HG03378 (cell line): Measurements from ENCODE around the gene CRB2.

Experiments used
- ATAC-seq: cut with Tn5 transposase; IDR thresholded peaks from one replicate; pipeline ENCODE4 v1.9.1; 2021; ENCODE audit warnings: mild to moderate bottlenecking, moderate library complexity; ENCODE audit not compliant: unreplicated experiment

CRB2 gene

DNA sequence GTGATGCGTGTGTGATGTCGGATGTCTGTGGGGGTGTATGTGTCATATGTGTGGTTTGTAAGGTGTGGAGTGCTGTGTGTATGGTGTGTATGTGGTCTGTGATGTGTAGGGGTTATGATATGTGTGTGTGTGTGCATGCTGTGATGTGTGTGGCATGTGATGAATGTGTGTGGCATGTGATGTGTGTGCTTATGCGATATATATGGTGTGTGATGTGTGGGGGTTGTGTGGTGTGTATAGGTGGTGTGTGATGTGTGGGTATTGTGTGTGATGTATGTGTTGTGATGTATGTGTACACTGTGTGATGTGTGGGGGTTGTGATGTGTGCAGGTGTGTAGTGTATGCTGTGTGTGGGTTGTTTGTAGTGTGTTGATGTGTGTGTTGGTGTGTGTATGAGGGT is 9.2 kb upstream of the CRB2 start:
- no peak for ATAC-seq

DNA sequence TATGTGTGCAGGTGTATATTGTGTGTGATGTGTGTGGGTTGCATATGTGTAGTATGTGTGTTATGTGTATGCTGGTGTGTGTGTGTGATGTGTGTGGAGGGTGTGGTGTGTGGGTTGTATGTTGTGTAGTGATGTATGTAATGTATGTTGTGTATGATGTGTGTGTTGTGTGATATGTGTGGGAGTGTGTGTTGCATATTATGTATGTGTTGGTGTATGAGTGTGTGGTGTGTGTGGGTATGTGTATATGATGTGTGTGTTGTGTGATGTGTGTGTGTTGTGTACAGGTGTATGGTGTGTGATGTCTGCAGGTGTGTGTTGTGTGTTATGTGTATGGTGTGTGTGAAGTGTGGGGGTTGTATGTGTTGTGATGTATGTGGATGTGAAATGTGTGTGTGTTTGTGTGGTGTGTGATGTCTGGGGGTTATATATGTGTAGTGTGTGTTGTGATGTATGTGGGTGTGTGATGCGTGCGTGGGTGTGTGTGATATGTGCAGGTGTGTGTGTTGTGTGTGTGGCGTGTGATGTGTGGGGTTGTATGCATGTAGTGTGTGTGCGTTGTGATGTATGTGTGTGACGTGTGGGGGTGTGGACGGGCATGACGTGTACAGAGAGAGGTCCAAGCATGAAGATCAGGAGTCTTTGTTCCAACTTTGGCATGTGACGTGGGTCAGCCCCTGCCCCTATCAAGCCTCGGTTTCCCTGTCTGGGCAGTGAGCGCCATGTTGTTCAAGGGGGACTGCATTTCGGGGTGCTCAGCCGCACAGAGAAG is 8.5 kb upstream of the CRB2 start:
- no peak for ATAC-seq

DNA sequence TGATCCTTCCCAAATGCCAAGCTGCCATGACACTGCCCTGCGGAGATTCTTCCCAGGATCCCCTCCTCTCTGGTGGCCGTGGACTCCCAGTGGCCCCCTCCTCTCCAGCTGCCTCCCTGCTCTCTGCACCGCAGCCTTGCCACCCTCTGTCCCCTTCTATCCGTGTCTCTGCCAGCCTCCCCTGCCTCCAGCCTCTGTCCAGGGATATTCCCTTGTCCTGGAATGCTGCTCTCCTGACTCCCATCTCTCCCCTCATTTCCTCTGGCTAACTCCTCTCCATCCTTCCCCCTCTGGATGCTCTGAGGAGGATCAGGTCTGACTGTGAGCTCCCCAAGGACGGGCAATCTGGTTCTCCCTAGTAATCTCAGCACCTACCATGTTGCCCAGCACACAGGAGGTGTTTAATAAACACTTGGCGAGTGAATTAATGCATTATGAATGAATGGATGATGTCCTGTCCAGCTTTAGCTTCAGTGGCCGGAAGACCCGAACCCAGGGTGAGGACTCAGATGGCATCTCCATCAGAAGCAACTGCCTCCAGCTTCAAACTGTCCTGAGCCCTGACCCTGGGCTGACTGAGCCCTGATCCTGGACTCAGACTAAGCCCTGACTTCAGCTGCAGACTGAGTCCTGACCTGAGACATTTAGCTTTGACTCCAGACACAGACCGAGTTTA is 7.5 kb upstream of the CRB2 start:
- no peak for ATAC-seq

DNA sequence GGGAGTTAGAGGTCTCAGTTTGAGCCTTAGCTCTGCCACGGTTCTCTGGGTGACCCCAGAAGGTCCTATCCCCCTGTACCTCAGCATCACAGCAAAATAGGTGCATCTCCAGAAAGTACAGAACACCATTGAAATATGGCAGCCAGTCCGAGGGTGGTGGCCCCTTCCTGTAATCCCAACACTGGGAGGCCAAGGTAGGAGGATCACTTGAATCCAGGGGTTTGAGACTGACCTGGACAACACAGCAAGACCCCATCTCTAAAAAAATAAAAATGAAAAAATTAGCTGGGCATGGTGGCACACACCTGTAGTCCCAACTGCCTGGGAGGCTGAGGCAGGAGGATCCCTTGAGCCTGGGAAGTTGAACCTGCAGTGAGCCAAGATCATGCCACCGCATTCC is 7.0 kb upstream of the CRB2 start:
- ATAC-seq = no peak

DNA sequence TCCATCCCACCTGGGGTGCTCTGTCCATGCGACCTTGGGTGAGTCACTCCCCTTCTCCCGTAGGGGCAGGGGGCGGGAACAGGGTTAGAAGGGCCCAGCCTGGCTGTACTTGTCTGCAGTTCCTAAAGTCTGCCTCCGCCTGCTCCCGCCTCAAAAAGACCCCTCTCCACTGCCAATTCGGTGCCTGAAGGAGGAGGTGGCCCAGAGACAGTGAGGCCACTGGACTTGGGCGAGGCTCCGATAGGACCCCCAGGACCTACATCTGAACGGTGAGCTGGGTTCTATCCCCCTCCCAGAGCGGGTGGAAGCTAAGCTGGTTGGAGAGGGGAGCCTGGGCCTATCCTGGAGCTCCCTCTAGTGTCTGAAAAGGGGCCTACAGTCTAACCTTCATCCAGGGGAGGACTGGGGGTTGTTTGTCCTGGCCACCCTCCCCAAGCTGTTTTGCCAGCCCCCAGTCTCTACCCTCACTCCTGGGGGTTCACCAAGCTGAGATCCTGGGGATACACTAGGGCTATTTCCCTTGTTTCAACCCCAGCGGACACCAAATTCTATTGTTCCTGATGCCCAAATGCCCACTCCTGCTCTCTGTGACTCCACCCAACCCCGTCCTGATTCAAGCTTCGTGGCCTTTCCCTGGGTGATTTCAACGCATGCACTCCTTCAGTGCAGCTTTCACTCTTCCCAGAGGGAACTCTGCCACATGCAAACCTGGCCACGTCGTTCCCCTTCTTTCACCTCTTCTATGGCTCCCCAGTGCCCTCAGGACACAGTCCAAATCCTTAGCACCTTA is 6.1 kb upstream of the CRB2 start:
- ATAC-seq = no peak

DNA sequence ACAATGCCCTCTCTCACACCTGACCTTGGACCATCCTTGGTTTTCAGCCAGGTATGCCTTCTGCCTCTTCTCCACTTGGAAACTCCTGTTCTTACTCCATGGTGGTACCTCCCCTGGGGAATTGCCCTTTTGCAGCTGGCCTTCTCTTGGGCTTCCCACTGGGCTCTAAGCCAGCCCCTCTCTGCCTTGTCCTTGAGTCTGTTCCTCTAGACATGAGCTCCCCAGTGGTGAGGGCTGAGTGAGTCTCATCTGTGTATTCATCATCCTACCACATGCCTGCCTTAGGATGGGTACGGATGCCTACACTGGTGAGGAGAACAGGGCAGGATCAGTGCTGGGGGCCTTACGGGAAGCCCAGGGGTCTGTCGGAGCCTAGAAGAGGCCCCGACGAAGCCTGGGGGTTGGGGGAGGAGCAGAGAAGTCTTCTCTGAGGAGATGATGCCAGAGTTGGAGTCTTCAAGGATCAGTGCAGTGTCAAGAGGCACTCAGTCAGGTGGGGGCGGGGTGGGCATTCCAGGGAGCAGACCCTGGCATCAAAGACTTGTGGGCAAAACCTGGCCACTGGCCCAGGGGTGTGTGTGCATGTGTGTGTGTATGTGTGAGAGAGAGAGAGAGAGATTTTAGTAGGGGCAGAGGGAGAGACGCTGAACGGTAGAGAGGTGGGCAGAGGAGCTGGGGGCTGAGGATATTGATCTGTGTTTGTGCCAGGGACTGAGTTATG is 5.2 kb upstream of the CRB2 start:
- no peak for ATAC-seq

DNA sequence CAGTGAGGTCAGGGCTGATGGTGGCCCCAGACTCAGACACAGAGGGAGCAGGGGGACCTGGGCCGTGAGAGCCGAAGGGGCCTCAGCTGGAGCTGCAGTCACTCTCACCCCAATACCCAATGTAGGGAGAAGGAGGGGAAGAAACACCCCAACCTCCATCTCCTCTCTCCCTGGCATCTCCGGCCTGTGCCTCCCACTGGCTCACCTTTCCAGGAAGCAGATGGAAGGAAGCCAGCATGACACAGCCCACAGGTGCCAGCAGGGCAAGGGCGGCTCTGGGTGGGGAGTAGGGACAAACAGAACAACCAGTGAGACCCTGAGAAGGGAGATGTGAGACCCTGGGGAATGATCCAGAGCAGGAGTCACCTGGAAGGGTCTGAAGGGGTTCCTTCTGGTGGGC is 3.0 kb upstream of the CRB2 start:
- no peak for ATAC-seq

DNA sequence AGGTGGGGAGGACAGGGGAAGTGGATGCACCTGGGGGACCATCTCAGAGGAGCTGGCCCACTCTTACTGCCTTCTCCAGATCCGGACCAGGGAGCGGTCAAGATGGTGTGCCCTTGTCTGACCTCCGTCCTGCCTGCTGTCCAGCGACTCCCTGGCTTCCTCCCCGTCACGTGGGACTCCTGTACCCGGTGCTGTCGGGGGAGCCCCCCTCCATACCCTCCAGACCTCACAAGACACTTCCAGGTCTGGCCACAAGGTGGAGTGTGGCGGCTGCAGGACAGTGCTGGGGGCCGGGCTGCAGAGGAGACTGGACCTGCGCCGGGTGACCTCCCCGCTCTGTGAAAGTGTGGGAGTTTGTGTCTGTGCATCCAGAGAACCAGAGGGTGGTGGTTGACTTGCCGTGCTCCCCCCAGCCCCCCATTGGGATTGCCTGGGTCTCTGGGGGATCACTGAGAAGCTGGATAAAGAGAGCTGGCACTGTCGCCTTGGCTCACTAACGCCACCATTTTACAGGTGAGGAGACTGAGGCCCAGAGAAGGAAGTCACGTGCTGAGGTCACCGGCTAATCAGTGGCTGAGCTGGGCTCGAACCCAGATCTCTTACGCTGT is 1.9 kb upstream of the CRB2 start:
- no peak for ATAC-seq

DNA sequence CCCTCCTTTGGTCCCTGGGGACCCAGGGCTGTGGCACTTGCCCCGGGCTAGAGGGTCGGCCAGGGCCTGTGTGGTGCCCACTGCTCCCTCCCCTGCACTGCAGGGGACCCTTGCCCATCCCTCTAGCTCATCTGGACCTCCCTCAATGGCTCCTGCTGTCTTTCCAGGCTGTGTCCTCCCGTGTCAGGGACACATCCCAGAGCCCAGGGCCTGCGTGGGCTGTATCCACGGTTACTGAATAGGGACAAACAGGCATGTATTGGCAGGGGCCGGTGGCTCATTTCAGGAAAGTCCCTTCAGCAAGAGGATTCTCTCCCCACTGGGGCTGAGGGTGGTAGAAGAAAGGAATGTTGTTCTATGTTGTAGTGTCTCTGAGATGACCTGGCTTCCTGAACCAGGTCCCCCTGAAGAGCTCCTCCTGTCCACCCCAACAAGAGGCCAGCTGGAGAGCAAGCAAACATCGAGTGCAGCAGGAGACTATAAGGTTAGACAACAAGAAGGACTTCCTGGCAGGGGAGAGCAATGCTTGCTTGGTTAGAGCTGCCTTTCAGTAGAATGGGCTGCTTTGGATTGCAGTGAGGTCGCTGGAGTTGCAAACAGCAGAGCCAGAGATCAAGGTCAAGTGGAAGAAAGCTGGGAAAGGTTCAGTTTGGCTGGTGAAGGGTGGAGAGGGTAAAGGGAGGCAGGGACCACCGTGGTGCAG is 1.0 kb upstream of the CRB2 start:
- ATAC-seq = no peak

DNA sequence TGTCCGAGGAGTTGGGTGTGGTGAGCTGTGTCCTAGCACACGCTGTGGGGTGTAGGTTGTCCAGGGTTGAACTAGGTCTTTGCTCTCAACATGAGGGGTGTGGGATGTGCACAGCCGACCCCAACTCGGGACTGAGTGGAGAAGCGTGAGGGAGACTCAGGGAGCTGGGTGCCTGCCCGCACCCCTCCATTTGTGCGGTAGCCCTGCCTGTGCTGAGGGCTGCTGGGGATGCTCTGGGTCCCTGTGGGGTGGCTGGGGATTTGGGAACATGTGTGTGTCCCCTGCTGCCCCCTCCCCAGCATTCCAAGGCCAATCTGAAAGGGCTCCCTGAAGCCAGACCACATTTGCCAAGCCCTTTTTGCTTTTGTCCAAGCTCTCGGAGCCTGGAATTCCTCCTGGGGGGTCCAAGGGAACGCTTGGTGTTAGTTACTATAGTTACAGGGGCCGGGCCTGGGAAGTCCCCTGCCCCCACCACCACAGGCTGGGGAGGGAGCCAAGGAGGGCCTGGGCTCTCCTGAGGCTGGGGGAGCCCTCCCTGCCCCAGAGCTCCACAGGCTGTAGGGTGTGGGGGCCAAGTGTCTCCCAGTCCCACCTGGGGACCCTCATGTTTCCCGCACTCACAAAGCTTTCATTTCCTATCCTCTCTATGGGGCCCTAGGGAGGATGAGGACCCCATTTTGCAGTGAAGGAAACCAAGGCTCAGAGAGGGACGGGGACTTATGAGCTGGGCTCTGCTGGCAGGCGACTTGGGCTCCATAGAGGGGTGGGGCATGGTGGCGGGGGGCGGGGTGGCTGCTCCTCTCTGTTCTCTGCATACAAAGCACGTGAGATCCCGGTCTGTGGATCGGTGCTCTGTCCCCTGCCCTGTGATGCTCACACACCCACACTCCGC is 1.1 kb downstream of the CRB2 start:
- no peak for ATAC-seq

DNA sequence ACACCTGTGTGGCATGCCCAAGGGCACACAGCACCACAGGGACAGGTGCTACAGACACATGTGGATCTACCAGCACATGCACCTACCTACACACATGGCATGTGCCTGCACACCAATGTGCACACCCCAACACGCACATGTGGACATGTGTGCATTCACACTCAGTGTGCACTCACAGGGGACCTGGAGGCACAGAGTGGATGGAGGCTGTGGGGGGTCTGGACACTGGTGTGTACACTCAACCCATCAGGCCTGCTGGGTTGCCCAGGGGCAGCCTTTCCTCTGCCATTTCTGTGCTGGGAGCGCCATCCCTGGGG is 1.7 kb downstream of the CRB2 start:
- ATAC-seq = no peak

DNA sequence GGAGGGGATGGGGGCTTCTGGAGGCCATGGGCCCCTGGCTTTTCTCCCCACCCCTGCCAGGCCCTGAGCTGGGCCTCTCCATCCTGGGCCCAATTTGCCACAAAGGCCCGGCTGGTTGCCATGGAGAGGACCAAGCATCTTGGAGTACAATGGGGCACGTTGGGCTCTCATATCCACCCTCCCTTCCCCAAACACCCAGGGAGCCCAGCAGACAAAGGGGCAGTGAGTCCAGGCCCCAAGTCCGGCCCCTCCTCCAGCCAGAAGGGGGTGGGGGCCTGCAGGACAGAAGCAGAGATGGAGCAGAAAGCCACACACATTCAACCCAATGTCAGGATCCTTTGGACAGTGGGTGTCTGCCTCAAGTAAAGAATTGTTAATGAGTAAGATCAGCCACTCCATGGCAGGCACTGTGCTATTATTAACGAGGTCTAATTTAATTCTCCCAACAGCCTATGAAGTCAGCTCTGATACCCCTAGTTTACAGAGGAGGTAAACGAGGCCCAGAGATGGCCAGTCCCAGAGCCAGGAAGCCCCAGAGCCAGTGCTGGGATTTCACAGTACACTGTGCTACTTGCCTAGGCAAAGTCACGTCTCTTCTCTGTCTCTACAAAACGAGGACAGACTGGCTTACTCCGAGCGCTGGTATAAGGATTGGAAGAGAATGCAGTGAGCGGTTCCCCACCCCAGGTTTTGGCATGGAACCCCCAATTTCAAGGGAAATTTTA is 2.3 kb downstream of the CRB2 start:
- ATAC-seq = no peak

DNA sequence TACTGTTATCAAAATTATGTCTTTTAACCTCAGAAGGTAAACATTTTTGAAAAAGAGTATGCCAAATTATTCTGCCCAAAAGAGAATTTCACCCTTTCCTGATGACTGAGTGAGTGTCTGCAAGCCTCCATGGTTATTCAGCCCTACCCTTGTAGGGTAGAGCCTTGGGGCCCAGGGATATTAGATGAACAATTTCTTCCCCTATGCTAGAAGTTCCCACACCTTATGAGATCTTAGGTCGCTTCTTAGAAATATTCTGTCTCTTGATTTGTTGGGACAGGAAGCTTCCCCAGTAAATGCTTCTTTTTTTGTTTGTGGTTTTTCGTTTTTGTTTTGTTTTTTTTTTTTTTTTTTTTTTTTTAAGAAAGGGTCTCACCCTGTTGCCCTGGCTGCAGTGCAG is 3.1 kb downstream of the CRB2 start:
- ATAC-seq = no peak

DNA sequence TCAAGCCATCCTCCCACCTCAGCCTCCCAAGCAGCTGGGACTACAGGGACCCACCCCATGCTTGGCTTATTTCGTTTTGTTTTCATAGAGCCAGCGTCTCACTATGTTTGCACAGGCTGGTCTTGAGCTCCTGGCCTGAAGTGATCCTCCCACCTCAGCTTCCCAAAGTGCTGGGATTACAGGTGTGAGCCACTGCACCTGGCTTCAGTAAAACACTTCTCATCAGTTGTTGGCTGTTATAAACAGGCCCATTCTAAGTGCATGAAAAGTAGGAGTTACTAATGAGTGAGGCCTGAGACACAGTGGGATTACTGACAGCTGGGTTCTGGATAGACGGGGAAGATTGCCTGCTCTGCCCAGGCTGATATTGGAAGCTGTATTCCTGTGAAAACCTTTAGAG is 3.5 kb downstream of the CRB2 start:
- ATAC-seq = no peak

DNA sequence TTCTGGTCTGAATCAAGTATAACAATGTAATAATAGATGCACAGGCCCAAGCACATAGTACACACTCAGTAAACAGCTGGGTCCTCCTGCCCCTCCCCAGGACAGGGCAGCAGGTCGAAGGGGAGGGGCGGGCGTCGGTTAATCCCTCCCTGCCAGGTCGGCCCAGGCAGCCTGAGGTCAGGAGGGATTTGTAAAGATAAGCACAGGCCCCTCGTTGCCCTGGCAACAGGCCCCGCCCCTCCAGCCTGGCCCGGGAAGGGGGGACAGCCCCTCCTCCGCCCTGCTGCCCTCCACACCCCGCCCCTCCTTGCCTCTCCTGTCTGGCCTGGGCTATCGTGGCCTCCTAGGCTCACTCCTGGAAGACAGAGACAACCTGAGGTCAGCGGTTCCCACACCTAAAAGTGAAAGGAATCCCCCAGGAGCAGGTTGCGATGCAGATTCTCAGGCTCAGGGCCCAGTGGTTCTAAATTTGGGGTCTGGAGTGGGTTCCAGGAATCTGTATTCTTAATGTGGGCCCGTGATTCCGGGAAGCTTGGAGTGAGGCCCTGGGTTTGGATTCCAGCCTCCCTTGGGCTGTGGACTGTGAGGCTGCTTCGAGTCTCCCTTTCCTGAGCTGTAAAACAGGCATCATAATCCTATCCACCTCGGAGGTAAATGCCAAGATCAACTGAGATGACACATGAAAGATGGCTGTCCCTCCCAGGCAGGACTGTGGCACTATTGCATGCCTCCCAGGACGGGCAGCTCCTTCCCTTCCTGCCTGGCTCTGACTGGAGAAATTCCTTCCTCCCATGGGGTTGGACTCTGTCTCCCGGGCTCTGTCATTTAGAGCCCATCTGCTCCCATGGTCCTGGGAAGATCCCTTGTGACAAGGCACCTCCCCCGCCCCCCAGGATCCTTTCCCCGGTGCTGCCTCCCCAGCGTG is 4.4 kb downstream of the CRB2 start:
- ATAC-seq = no peak

DNA sequence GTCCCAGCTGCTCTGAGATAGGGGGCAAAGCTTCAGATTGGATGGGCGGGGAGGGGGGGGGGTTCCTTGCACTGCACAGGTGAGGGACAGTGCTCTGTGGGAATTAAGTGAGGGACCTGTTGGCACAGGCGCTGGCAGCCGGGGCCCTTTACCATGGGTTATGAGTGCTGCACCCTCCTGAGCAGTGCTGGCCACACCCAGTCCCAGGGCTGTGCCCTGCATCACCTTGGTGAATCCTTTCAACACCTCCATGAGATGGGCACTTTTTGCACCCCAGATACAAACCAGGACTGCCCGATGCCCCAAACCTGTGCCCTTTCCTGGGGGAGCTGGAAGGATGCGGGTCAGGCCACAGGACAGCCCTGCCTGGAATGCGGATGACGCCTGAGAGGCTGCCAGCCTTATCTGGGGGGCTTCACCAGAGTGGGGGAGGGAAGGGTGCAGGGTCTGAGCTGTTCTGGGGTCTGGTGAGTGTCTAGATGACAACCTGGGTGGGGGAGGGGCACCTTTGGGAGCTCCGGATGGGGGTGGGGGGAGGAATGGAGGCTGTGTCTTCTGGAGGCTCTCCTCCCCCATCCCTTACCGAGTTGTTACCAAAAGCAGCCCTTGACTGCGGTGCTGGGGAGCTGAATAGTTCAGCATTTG is 5.2 kb downstream of the CRB2 start:
- ATAC-seq = no peak
